Measurements from ENCODE around the gene KPTN. TPM values are rescaled to one million over a fixed set of nuclear protein-coding genes. Genes with fewer than 3 reads are reported as not detected.
A peak's percentile ranks its signal among the peaks of the same experiment; 100 is the strongest.

KPTN gene
- polyA plus RNA-seq, 3 donors, result 9.5 to 9.7 (median 9.5) TPM

GRCh38 chr19:47489072-47489914 is 5.3 kb upstream of the KPTN start:
- 97% methylated on average over 9 of the region's 17 CpGs for WGBS (ENCODE audit: insufficient coverage)
- Mint-ChIP-seq H3K36me3 (peaks cover 57 to 66% of the 10 kb centered on the region in 2 donors), H3K4me3 (no peak overlapping the region), H3K4me1 (peaks cover 19% of the 10 kb centered on the region), H3K27me3 (ENCODE audit: low read depth in 3 of 3) (peaks cover 0 to 4% (median 0%) of the 10 kb centered on the region in 3 donors), H3K27ac (peak overlapping the region in 2 of 7 donors; percentile 23 to 54), H3K9me3 (no peaks in the 10 kb centered on the region)
- Histone ChIP-seq H3K27me3 (ENCODE audit: control insufficient read depth in 2 of 2, insufficient read depth in 2 of 2, low read length in 2 of 2) (no peaks in the 10 kb centered on the region), H3K79me2 (ENCODE audit: insufficient read depth, low read length) (no peaks in the 10 kb centered on the region), H3K36me3 (replicated peaks in 1 of 2; ENCODE audit: control insufficient read depth in 1 of 2, insufficient read depth in 2 of 2, low read length in 2 of 2) (peaks cover 58 to 64% of the 10 kb centered on the region in 2 donors), H3K9me3 (replicated peaks in 1 of 2; ENCODE audit: control insufficient read depth in 1 of 2, insufficient read depth in 1 of 2, low read length in 2 of 2) (no peaks in the 10 kb centered on the region), H3K4me2 (replicated peaks; ENCODE audit: extremely low read depth, low read length, poor library complexity, severe bottlenecking) (no peak overlapping the region), H3K4me3 (replicated peaks in 1 of 3; ENCODE audit: low read depth in 2 of 3, low read length in 3 of 3) (no peak overlapping the region), H4K20me1 (ENCODE audit: insufficient read depth, low read length) (peaks cover 27% of the 10 kb centered on the region), H3K9ac (ENCODE audit: insufficient read depth, low read length, poor library complexity, severe bottlenecking) (no peak overlapping the region), H2AFZ (ENCODE audit: insufficient read depth, low read depth, low read length, poor library complexity, severe bottlenecking) (no peak overlapping the region), H3K27ac (ENCODE audit: low read depth in 1 of 2, low read length in 2 of 2) (no peak overlapping the region), H3K4me1 (ENCODE audit: control insufficient read depth in 1 of 2, insufficient read depth in 2 of 2, low read length in 2 of 2) (peaks cover 8 to 10% of the 10 kb centered on the region in 2 donors)
- TF ChIP-seq CTCF (IDR thresholded peaks at IDR 0.05), result no peak
- intact Hi-C loops (cut with micrococcal nuclease), result no loop called here
- no peak for DNase-seq

- Mint-ChIP-seq H3K27me3 (ENCODE audit: low read depth in 3 of 3) (peaks cover 0 to 5% (median 3%) of the 10 kb centered on the region in 3 donors), H3K27ac (peak overlapping the region in 2 of 7 donors; percentile 63 to 70), H3K4me1 (peaks cover 26% of the 10 kb centered on the region), H3K4me3 (no peak overlapping the region), H3K36me3 (peaks cover 48 to 55% of the 10 kb centered on the region in 2 donors), H3K9me3 (peaks cover 0 to 2% (median 0%) of the 10 kb centered on the region in 7 donors)
- no peaks in the 10 kb centered on the region for H3K79me2 ChIP-seq (ENCODE audit: insufficient read depth, low read length)
- TF ChIP-seq CTCF (IDR thresholded peaks at IDR 0.05), result no peak
- H2AFZ ChIP-seq (ENCODE audit: insufficient read depth, low read depth, low read length, poor library complexity, severe bottlenecking), result no peak overlapping the region
- H3K27ac ChIP-seq (ENCODE audit: low read depth in 1 of 2, low read length in 2 of 2), result no peak overlapping the region
- no peak overlapping the region for H3K9ac ChIP-seq (ENCODE audit: insufficient read depth, low read length, poor library complexity, severe bottlenecking)
- peaks cover 14 to 20% of the 10 kb centered on the region in 2 donors for H3K4me1 ChIP-seq (ENCODE audit: control insufficient read depth in 1 of 2, insufficient read depth in 2 of 2, low read length in 2 of 2)
- intact Hi-C loops (cut with micrococcal nuclease), result no loop called here
- DNase-seq, result no peak
- H3K4me2 ChIP-seq (replicated peaks; ENCODE audit: extremely low read depth, low read length, poor library complexity, severe bottlenecking), result no peak overlapping the region
- H3K4me3 ChIP-seq (replicated peaks in 1 of 3; ENCODE audit: low read depth in 2 of 3, low read length in 3 of 3), result no peak overlapping the region
- no peaks in the 10 kb centered on the region for H3K9me3 ChIP-seq (replicated peaks in 1 of 2; ENCODE audit: control insufficient read depth in 1 of 2, insufficient read depth in 1 of 2, low read length in 2 of 2)
- H3K27me3 ChIP-seq (ENCODE audit: control insufficient read depth in 2 of 2, insufficient read depth in 2 of 2, low read length in 2 of 2), result no peaks in the 10 kb centered on the region
- peaks cover 13% of the 10 kb centered on the region for H4K20me1 ChIP-seq (ENCODE audit: insufficient read depth, low read length)
- peaks cover 44 to 49% of the 10 kb centered on the region in 2 donors for H3K36me3 ChIP-seq (replicated peaks in 1 of 2; ENCODE audit: control insufficient read depth in 1 of 2, insufficient read depth in 2 of 2, low read length in 2 of 2)
- 42% methylated on average over 12 of the region's 19 CpGs for WGBS (ENCODE audit: insufficient coverage)
Observed at GRCh38 chr19:47487551-47488515, 3.8 kb upstream of the KPTN start.
